ENCODE measurements around the gene SNRK.

The SNRK gene

GRCh38 chr3:43273416-43273815 is 12.9 kb upstream of the SNRK start:
- no peaks in the 10 kb centered on the region for H3K27me3 ChIP-seq (replicated peaks; ENCODE audit: control insufficient read depth, insufficient read depth, low read length)
- no peak for TF ChIP-seq CTCF (IDR thresholded peaks at IDR 0.05; ENCODE audit: insufficient read depth, low read length, poor library complexity, severe bottlenecking)
- no peaks in the 10 kb centered on the region for H3K36me3 ChIP-seq (ENCODE audit: control insufficient read depth, insufficient read depth, low read length)
- DNase-seq (ENCODE audit: extremely low read depth, insufficient read length) = no peak
- no peak overlapping the region for H3K4me3 ChIP-seq (replicated peaks; ENCODE audit: low read depth, low read length)

- no peaks in the 10 kb centered on the region for H3K36me3 ChIP-seq (ENCODE audit: control insufficient read depth, insufficient read depth, low read length)
- TF ChIP-seq CTCF (IDR thresholded peaks at IDR 0.05; ENCODE audit: insufficient read depth, low read length, poor library complexity, severe bottlenecking) = no peak
- no peak overlapping the region for H3K4me3 ChIP-seq (replicated peaks; ENCODE audit: low read depth, low read length)
- no peaks in the 10 kb centered on the region; the same call in 1 of the 2 replicates for H3K27me3 ChIP-seq (replicated peaks; ENCODE audit: control insufficient read depth, insufficient read depth, low read length)
- no peak for DNase-seq (ENCODE audit: extremely low read depth, insufficient read length)
Observed at GRCh38 chr3:43279082-43279481, 7.3 kb upstream of the SNRK start.

DNA sequence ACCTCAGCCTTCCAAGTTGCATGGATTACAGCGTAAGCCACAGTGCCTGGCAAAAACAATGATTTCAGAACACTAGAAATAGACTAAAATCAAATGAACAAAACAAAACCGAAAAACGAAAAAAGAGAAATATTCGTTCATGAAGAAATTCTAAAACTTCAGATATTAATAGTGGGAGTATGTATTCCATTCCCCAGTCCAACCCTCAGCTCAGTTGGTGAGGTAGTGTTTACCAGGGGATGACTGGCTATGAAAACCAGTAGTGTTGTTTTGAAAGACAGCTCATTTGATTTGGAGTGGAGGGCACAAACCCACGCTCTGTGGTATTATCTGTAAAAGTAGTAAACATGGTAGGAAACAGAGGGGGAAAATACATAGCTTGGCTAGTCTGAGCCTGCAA is 6.8 kb upstream of the SNRK start:
- no peaks in the 10 kb centered on the region for H3K36me3 ChIP-seq (ENCODE audit: control insufficient read depth, insufficient read depth, low read length)
- DNase-seq (ENCODE audit: extremely low read depth, insufficient read length) = no peak
- TF ChIP-seq CTCF (IDR thresholded peaks at IDR 0.05; ENCODE audit: insufficient read depth, low read length, poor library complexity, severe bottlenecking) = no peak
- no peak overlapping the region for H3K4me3 ChIP-seq (replicated peaks; ENCODE audit: low read depth, low read length)
- H3K27me3 ChIP-seq (replicated peaks; ENCODE audit: control insufficient read depth, insufficient read depth, low read length) = no peaks in the 10 kb centered on the region; the same call in 1 of the 2 replicates

GRCh38 chr3:43281020-43281419 is 5.3 kb upstream of the SNRK start:
- Histone ChIP-seq H3K27me3 (replicated peaks; ENCODE audit: control insufficient read depth, insufficient read depth, low read length) (no peaks in the 10 kb centered on the region; the same call in 1 of the 2 replicates), H3K36me3 (ENCODE audit: control insufficient read depth, insufficient read depth, low read length) (no peaks in the 10 kb centered on the region), H3K4me3 (replicated peaks; ENCODE audit: low read depth, low read length) (no peak overlapping the region)
- no peak for DNase-seq (ENCODE audit: extremely low read depth, insufficient read length)
- TF ChIP-seq CTCF (IDR thresholded peaks at IDR 0.05; ENCODE audit: insufficient read depth, low read length, poor library complexity, severe bottlenecking) = no peak

GRCh38 chr3:43284171-43284570 is 2.2 kb upstream of the SNRK start:
- Histone ChIP-seq H3K36me3 (ENCODE audit: control insufficient read depth, insufficient read depth, low read length) (no peaks in the 10 kb centered on the region), H3K4me3 (replicated peaks; ENCODE audit: low read depth, low read length) (no peak overlapping the region), H3K27me3 (replicated peaks; ENCODE audit: control insufficient read depth, insufficient read depth, low read length) (no peaks in the 10 kb centered on the region; the same call in 1 of the 2 replicates)
- DNase-seq (ENCODE audit: extremely low read depth, insufficient read length) = no peak
- no peak for TF ChIP-seq CTCF (IDR thresholded peaks at IDR 0.05; ENCODE audit: insufficient read depth, low read length, poor library complexity, severe bottlenecking)

DNA sequence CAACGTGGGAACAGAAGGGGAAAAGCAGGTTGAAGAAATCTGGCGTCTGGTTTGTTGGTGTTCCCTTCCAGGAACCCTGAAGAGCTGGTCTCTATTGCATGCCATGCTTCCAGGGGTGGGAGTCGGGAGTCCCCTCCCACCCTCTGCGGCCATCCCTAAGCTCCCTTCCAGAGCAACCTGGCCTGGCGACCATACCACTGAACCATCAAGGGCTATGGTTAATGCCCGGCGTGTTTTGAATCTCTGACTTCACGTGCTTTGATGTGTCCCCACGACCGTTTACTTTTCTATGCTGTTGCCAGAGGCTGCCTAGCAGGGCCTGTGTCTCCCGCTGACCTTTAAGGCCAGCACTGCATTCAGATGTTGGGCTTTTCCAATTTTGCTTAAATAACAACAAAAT is 696 bp upstream of the SNRK start:
- Histone ChIP-seq H3K4me3 (replicated peaks; ENCODE audit: low read depth, low read length) (no peak overlapping the region), H3K27me3 (replicated peaks; ENCODE audit: control insufficient read depth, insufficient read depth, low read length) (no peaks in the 10 kb centered on the region; the same call in 1 of the 2 replicates), H3K36me3 (ENCODE audit: control insufficient read depth, insufficient read depth, low read length) (no peaks in the 10 kb centered on the region)
- no peak for DNase-seq (ENCODE audit: extremely low read depth, insufficient read length)
- no peak for TF ChIP-seq CTCF (IDR thresholded peaks at IDR 0.05; ENCODE audit: insufficient read depth, low read length, poor library complexity, severe bottlenecking)

All from GM06990 (cell line).